Urinary bladder (tissue), 4 donors: ENCODE measurements around the gene CUL5. TPM values are rescaled to one million over a fixed set of nuclear protein-coding genes. Genes with fewer than 3 reads are reported as not detected.

Experiments
- DNase-seq: peaks from one replicate; pipeline ENCODE4 v3.0.0-alpha.2; 2015; ENCODE audit errors: extremely low spot score
- H3K27ac ChIP-seq: one replicate; pipeline ENCODE4 v1.5.1; 2013; ENCODE audit warnings: low read depth, mild to moderate bottlenecking, moderate library complexity
- H3K36me3 ChIP-seq: one replicate; pipeline ENCODE4 v1.6.1; 2013; ENCODE audit warnings: mild to moderate bottlenecking, moderate library complexity; ENCODE audit not compliant: insufficient read depth
- H3K4me1 ChIP-seq: one replicate; pipeline ENCODE4 v1.6.1; 2013; ENCODE audit warnings: mild to moderate bottlenecking, moderate library complexity; ENCODE audit not compliant: insufficient read depth
- H3K4me3 ChIP-seq: one replicate; pipeline ENCODE4 v1.5.1; 2013; ENCODE audit warnings: low read depth, low read length
- WGBS: extraction: QIAGEN DNeasy Blood & Tissue Kit; methylation state at CpG from one replicate; pipeline ENCODE4 v1.1.7; 2013; 5-methylcytosine and 5-hydroxymethylcytosine counted together
- polyA plus RNA-seq: library from polyadenylated mRNA; stranded (reverse); fragments of 200-250 nt; gene quantifications from one replicate; pipeline ENCODE4 v1.2.3, GENCODE V29; 2013
- small RNA-seq: library from RNA; depleted of rRNA; stranded (forward); fragments of <200 nt; gene quantifications from one replicate; pipeline ENCODE3, GENCODE V24; 2014
- total RNA-seq: library from RNA; depleted of rRNA; stranded (reverse); fragments of >200 nt; gene quantifications from one replicate; pipeline ENCODE4 v1.2.3, GENCODE V29; 2014
- donor health status: healthy with polysubstance abuse.
- donor health status: healthy.

Gene CUL5
- total and polyA plus RNA-seq, 2 donors: 11.8 to 78.5 TPM

GRCh38 chr11:108142304-108142703 is 133.6 kb downstream of the CUL5 start:
- DNase-seq: no peak
- Histone ChIP-seq H3K27ac (no peak overlapping the region), H3K4me1 (no peaks in the 10 kb centered on the region), H3K36me3 (peaks cover 7% of the 10 kb centered on the region), H3K4me3 (no peak overlapping the region)
- WGBS: 90% methylated on average over 7 of the region's 7 CpGs

- Histone ChIP-seq H3K36me3 (peaks cover 7% of the 10 kb centered on the region), H3K27ac (no peak overlapping the region), H3K4me3 (no peak overlapping the region), H3K4me1 (no peaks in the 10 kb centered on the region)
- 91% methylated on average over 3 of the region's 3 CpGs for WGBS
- no peak for DNase-seq
Measured at GRCh38 chr11:108144615-108145014, 135.9 kb downstream of the CUL5 start.

- DNase-seq: no peak
- Histone ChIP-seq H3K27ac (no peak overlapping the region), H3K4me3 (no peak overlapping the region), H3K36me3 (peaks cover 7% of the 10 kb centered on the region), H3K4me1 (no peaks in the 10 kb centered on the region)
- 75% methylated on average over 1 of the region's 1 CpG for WGBS
Measured at GRCh38 chr11:108147150-108147549, 138.5 kb downstream of the CUL5 start.

- Histone ChIP-seq H3K27ac (no peak overlapping the region), H3K4me3 (no peak overlapping the region), H3K36me3 (peaks cover 7% of the 10 kb centered on the region), H3K4me1 (no peaks in the 10 kb centered on the region)
- WGBS: 55% methylated on average over 3 of the region's 3 CpGs
- no peak for DNase-seq
Measured at GRCh38 chr11:108148556-108148955, 139.9 kb downstream of the CUL5 start.

- WGBS: 74% methylated on average over 2 of the region's 2 CpGs
Measured at GRCh38 chr11:108154591-108154990, 145.9 kb downstream of the CUL5 start.

More at GRCh38 chr11:108154591-108154990, 145.9 kb downstream of the CUL5 start:
- no peaks in the 10 kb centered on the region for H3K4me1 ChIP-seq
- H3K36me3 ChIP-seq: no peaks in the 10 kb centered on the region
- H3K4me3 ChIP-seq: no peak overlapping the region
- no peak overlapping the region for H3K27ac ChIP-seq
- DNase-seq: no peak

Small RNA genes lying within 50 kb of the gene (small RNA-seq; reads per million reads assigned to genes)
- not detected for gene RF00019

Other genes with a start within 250 kb of the CUL5 start
- gene SLC35F2, start 150.1 kb upstream of the CUL5 start, total RNA-seq: 5.1 TPM
- gene SLC35F2, start 150.1 kb upstream of the CUL5 start, polyA plus RNA-seq: 2.6 TPM
- 4.0 TPM for gene RAB39A, start 80.5 kb upstream of the CUL5 start, total RNA-seq
- gene RAB39A, start 80.5 kb upstream of the CUL5 start, polyA plus RNA-seq: 0.27 TPM
- gene ACAT1, start 112.7 kb downstream of the CUL5 start, total RNA-seq: 66.2 TPM
- 83.3 TPM for gene ACAT1, start 112.7 kb downstream of the CUL5 start, polyA plus RNA-seq
- 38.2 TPM for gene NPAT, start 213.7 kb downstream of the CUL5 start, total RNA-seq
- 5.9 TPM for gene NPAT, start 213.7 kb downstream of the CUL5 start, polyA plus RNA-seq
- gene ATM, start 214.2 kb downstream of the CUL5 start, total RNA-seq: 267 TPM
- gene ATM, start 214.2 kb downstream of the CUL5 start, polyA plus RNA-seq: 23.7 TPM